Activated CD4-positive, alpha-beta memory T cell treated with anti-CD3 and anti-CD28 coated beads, Interleukin-2, amount 10 ng/mL, durations not matched to agents 7 days and 5 days (primary cell): ENCODE measurements around the gene MINDY1. TPM values are rescaled to one million over a fixed set of nuclear protein-coding genes. Genes with fewer than 3 reads are reported as not detected.

ENCODE experiments used
- CTCF ChIA-PET: fragments of 350-600 bp; sonication (Branson Sonifier 250); formaldehyde crosslinking; loops from one replicate; lab custom pipeline; 2021; ENCODE audit warnings: antibody characterized with exemption, inconsistent platforms; lab: Charles Lee
- POLR2A ChIA-PET: fragments of 350-600 bp; sonication (Branson Sonifier 250); formaldehyde crosslinking; loops from one replicate; lab custom pipeline; 2021; ENCODE audit warnings: antibody characterized with exemption; lab: Charles Lee
- DNase-seq: peaks from one replicate; pipeline ENCODE4 v3.0.0-alpha.2; 2020
- H3K27ac Mint-ChIP-seq: one replicate; pipeline ENCODE4 v1.8.0; 2021; ENCODE audit warnings: mild to moderate bottlenecking, mixed read lengths
- H3K27me3 Mint-ChIP-seq: one replicate; pipeline ENCODE4 v1.8.0; 2021; ENCODE audit warnings: mixed read lengths
- H3K36me3 Mint-ChIP-seq: one replicate; pipeline ENCODE4 v1.8.0; 2021; ENCODE audit warnings: low read depth, mixed read lengths
- H3K4me1 Mint-ChIP-seq: one replicate; pipeline ENCODE4 v1.8.0; 2021; ENCODE audit warnings: mixed read lengths
- H3K4me3 Mint-ChIP-seq: one replicate; pipeline ENCODE4 v1.8.0; 2021; ENCODE audit warnings: mild to moderate bottlenecking, mixed read lengths
- H3K9me3 Mint-ChIP-seq: one replicate; pipeline ENCODE4 v1.8.0; 2021; ENCODE audit warnings: mixed read lengths
- total RNA-seq, 2 experiments: library from RNA; stranded (reverse); gene quantifications; one replicate each; pipeline ENCODE4 v1.2.3, GENCODE V29; 2021

Gene MINDY1
- total RNA-seq, 2 experiments from 2014 or later, result 19.9 to 20.5 TPM

- Mint-ChIP-seq H3K9me3 (no peaks in the 10 kb centered on the region), H3K36me3 (no peaks in the 10 kb centered on the region), H3K27ac (no peak overlapping the region), H3K4me1 (peaks cover 27% of the 10 kb centered on the region), H3K4me3 (no peak overlapping the region), H3K27me3 (no peaks in the 10 kb centered on the region)
- DNase-seq, result peak; percentile 23
- ChIA-PET POLR2A (interaction anchor here (0.9 to 4.1 kb wide), 5 partner anchors 12 to 37 kb away, joined by 3 to 25 read pairs (median 3); no protein-coding TSS in a partner anchor), CTCF (interaction anchor here (0.9 to 1.7 kb wide), 4 partner anchors 12 to 57 kb away, joined by 3 to 11 read pairs (median 4); no protein-coding TSS in a partner anchor)
Observed at GRCh38 chr1:151043163-151043562, 36.5 kb upstream of the MINDY1 start.

- Mint-ChIP-seq H3K9me3 (no peaks in the 10 kb centered on the region), H3K27ac (no peak overlapping the region), H3K4me3 (no peak overlapping the region), H3K27me3 (no peaks in the 10 kb centered on the region), H3K36me3 (peaks cover 12% of the 10 kb centered on the region), H3K4me1 (peaks cover 10% of the 10 kb centered on the region)
- ChIA-PET POLR2A (interaction anchor here (1.0 kb wide), 1 partner anchor 9 kb away, joined by 3 read pairs; no protein-coding TSS in a partner anchor), CTCF (interaction anchor here (1.0 to 2.0 kb wide), 2 partner anchors 15 to 18 kb away, joined by 3 to 6 read pairs; no protein-coding TSS in a partner anchor)
- no peak for DNase-seq
Observed at GRCh38 chr1:151039521-151039920, 32.8 kb upstream of the MINDY1 start.

- Mint-ChIP-seq H3K36me3 (peaks cover 22% of the 10 kb centered on the region), H3K4me3 (no peak overlapping the region), H3K27me3 (no peaks in the 10 kb centered on the region), H3K27ac (no peak overlapping the region), H3K9me3 (no peaks in the 10 kb centered on the region), H3K4me1 (no peaks in the 10 kb centered on the region)
- DNase-seq, result no peak
- ChIA-PET CTCF (interaction anchor here (0.7 kb wide), 1 partner anchor 12 kb away, joined by 3 read pairs; no protein-coding TSS in a partner anchor), POLR2A (interaction anchor here (1.1 kb wide), 1 partner anchor 11 kb away, joined by 3 read pairs; the partner anchor contains the start of gene C1orf56)
Observed at GRCh38 chr1:151037032-151037431, 30.3 kb upstream of the MINDY1 start.

- Mint-ChIP-seq H3K36me3 (peaks cover 25% of the 10 kb centered on the region), H3K4me3 (no peak within 1 kb of the TSS), H3K9me3 (no peaks in the 10 kb centered on the region), H3K27me3 (no peaks in the 10 kb centered on the region), H3K27ac (no peak within 1 kb of the TSS), H3K4me1 (no peaks in the 10 kb centered on the region)
- CTCF ChIA-PET, result interaction anchor here (0.7 kb wide), 1 partner anchor 12 kb away, joined by 3 read pairs; no protein-coding TSS in a partner anchor
- POLR2A ChIA-PET, result interaction anchor here (1.1 kb wide), 1 partner anchor 11 kb away, joined by 3 read pairs; the partner anchor contains the start of gene C1orf56
- DNase-seq, result no peak
Observed at GRCh38 chr1:151036356-151036755, 29.7 kb upstream of the MINDY1 start, which contains the start of gene BNIPL. BNIPL (plus strand) TSS chr1:151036586; CDS start chr1:151036726, 140 bp downstream.

GRCh38 chr1:151035167-151035566, 28.5 kb upstream of the MINDY1 start:
- DNase-seq, result no peak
- ChIA-PET CTCF (no interaction called here), POLR2A (interaction anchor here (1.3 kb wide), 1 partner anchor 23 kb away, joined by 3 read pairs; no protein-coding TSS in a partner anchor)
- H3K4me3 Mint-ChIP-seq, result no peak overlapping the region
- no peak overlapping the region for H3K27ac Mint-ChIP-seq
- H3K36me3 Mint-ChIP-seq, result peaks cover 30% of the 10 kb centered on the region
- no peaks in the 10 kb centered on the region for H3K27me3 Mint-ChIP-seq
- no peaks in the 10 kb centered on the region for H3K4me1 Mint-ChIP-seq
- H3K9me3 Mint-ChIP-seq, result no peaks in the 10 kb centered on the region

- ChIA-PET POLR2A (no interaction called here), CTCF (interaction anchor here (1.6 kb wide), 1 partner anchor 36 kb away, joined by 3 read pairs; no protein-coding TSS in a partner anchor)
- Mint-ChIP-seq H3K4me1 (no peaks in the 10 kb centered on the region), H3K4me3 (no peak overlapping the region), H3K27me3 (no peaks in the 10 kb centered on the region), H3K27ac (no peak overlapping the region), H3K9me3 (no peaks in the 10 kb centered on the region), H3K36me3 (peaks cover 42% of the 10 kb centered on the region)
- no peak for DNase-seq
Observed at GRCh38 chr1:151032164-151032563, 25.5 kb upstream of the MINDY1 start.

- H3K36me3 Mint-ChIP-seq, result peaks cover 31% of the 10 kb centered on the region
- no peak for DNase-seq
- ChIA-PET CTCF (interaction anchor here (0.7 to 2.9 kb wide), 5 partner anchors 17 to 130 kb away, joined by 3 to 51 read pairs (median 5); partner anchors contain the start of genes CDC42SE1 and TNFAIP8L2), POLR2A (interaction anchor here (0.7 kb wide), 1 partner anchor 96 kb away, joined by 3 read pairs; no protein-coding TSS in a partner anchor)
- H3K27ac Mint-ChIP-seq, result no peak overlapping the region
- H3K4me3 Mint-ChIP-seq, result no peak overlapping the region
- peaks cover 6% of the 10 kb centered on the region for H3K4me1 Mint-ChIP-seq
- H3K9me3 Mint-ChIP-seq, result no peaks in the 10 kb centered on the region
- H3K27me3 Mint-ChIP-seq, result no peaks in the 10 kb centered on the region
Observed at GRCh38 chr1:151026460-151026859, 19.8 kb upstream of the MINDY1 start.

- peak; percentile 87 for DNase-seq
- H3K27me3 Mint-ChIP-seq, result no peaks in the 10 kb centered on the region
- POLR2A ChIA-PET, result interaction anchor here (0.6 to 2.6 kb wide), 11 partner anchors 16 to 142 kb away, joined by 3 to 15 read pairs (median 5); partner anchors contain the start of genes C1orf56, CDC42SE1, GABPB2 and LYSMD1
- peaks cover 25% of the 10 kb centered on the region for H3K36me3 Mint-ChIP-seq
- CTCF ChIA-PET, result interaction anchor here (0.6 to 2.9 kb wide), 36 partner anchors 12 to 276 kb away, joined by 3 to 51 read pairs (median 4); partner anchors contain the start of genes BNIPL, C1orf56, CDC42SE1 and GABPB2
- H3K4me1 Mint-ChIP-seq, result peaks cover 6% of the 10 kb centered on the region
- H3K27ac Mint-ChIP-seq, result peak overlapping the region; percentile 62
- H3K4me3 Mint-ChIP-seq, result peak overlapping the region; percentile 18
- no peaks in the 10 kb centered on the region for H3K9me3 Mint-ChIP-seq
Observed at GRCh38 chr1:151024540-151025146, 17.9 kb upstream of the MINDY1 start.

GRCh38 chr1:151013518-151013917, 6.8 kb upstream of the MINDY1 start:
- DNase-seq, result no peak
- POLR2A ChIA-PET, result no interaction called here

GRCh38 chr1:151012684-151013471, 6.2 kb upstream of the MINDY1 start:
- ChIA-PET POLR2A (interaction anchor here (2.0 kb wide), 1 partner anchor 35 kb away, joined by 6 read pairs; the partner anchor contains the start of gene C1orf56), CTCF (no interaction called here)
- Mint-ChIP-seq H3K27ac (no peak overlapping the region), H3K4me1 (peaks cover 34% of the 10 kb centered on the region), H3K4me3 (no peak overlapping the region), H3K9me3 (no peaks in the 10 kb centered on the region), H3K36me3 (peaks cover 3% of the 10 kb centered on the region), H3K27me3 (no peaks in the 10 kb centered on the region)
- DNase-seq, result no peak

More at GRCh38 chr1:151013518-151013917, 6.8 kb upstream of the MINDY1 start:
- Mint-ChIP-seq H3K9me3 (no peaks in the 10 kb centered on the region), H3K36me3 (peaks cover 5% of the 10 kb centered on the region), H3K4me3 (no peak overlapping the region), H3K27ac (no peak overlapping the region), H3K27me3 (no peaks in the 10 kb centered on the region), H3K4me1 (peaks cover 29% of the 10 kb centered on the region)
- CTCF ChIA-PET, result interaction anchor here (1.1 kb wide), 1 partner anchor 38 kb away, joined by 3 read pairs; no protein-coding TSS in a partner anchor

- H3K9me3 Mint-ChIP-seq, result no peaks in the 10 kb centered on the region
- H3K4me1 Mint-ChIP-seq, result peaks cover 50% of the 10 kb centered on the region
- ChIA-PET POLR2A (interaction anchor here (1.0 to 2.0 kb wide), 3 partner anchors 35 to 146 kb away, joined by 3 to 6 read pairs (median 4); partner anchors contain the start of genes C1orf56 and TNFAIP8L2), CTCF (interaction anchor here (0.9 kb wide), 1 partner anchor 22 kb away, joined by 3 read pairs; no protein-coding TSS in a partner anchor)
- no peak overlapping the region for H3K4me3 Mint-ChIP-seq
- no peak overlapping the region for H3K27ac Mint-ChIP-seq
- no peaks in the 10 kb centered on the region for H3K27me3 Mint-ChIP-seq
- no peak for DNase-seq
- H3K36me3 Mint-ChIP-seq, result peaks cover 3% of the 10 kb centered on the region
Observed at GRCh38 chr1:151011154-151011850, 4.6 kb upstream of the MINDY1 start.
